K562 (cell line): ENCODE results near the gene INO80E. TPM values are rescaled to one million over a fixed set of nuclear protein-coding genes. Genes with fewer than 3 reads are reported as not detected.

Experiments used
- ELF4 ChIP-seq: fragments of 450-650 bp; formaldehyde crosslinking; IDR thresholded peaks from 2 replicates; pipeline ENCODE4 v1.4.0; 2022; ENCODE audit warnings: missing genetic modification characterization
- FOSL1 ChIP-seq: fragments of 200-800 bp; sonication (Bioruptor generic); conservative IDR thresholded peaks from 2 replicates; pipeline ENCODE4 v1.6.1; 2016; ENCODE audit warnings: missing genetic modification characterization, missing compliant biosample characterization
- MCM5 ChIP-seq: fragments of 450-650 bp; IDR thresholded peaks from 2 replicates; pipeline ENCODE4 v1.6.1; 2016; ENCODE audit warnings: low read depth
- U2AF1 ChIP-seq: fragments of 200-400 bp; formaldehyde crosslinking; optimal IDR thresholded peaks from 2 replicates; pipeline ENCODE3; 2017; ENCODE audit warnings: mild to moderate bottlenecking, low read depth, low read length, moderate library complexity
- ZNF124 ChIP-seq: sonication (generic); formaldehyde crosslinking; IDR thresholded peaks from 2 replicates; pipeline ENCODE4 v1.8.1; 2022; ENCODE audit warnings: missing genetic modification reagents
- ZNF644 ChIP-seq: fragments of 200-800 bp; sonication (Bioruptor generic); IDR thresholded peaks from 2 replicates; pipeline ENCODE4 v1.6.1; 2016; ENCODE audit warnings: low read depth, missing genetic modification characterization, missing compliant biosample characterization
- polyA plus RNA-seq, 8 experiments: library from polyadenylated mRNA; depleted of rRNA in 4 of 8; stranded (reverse) in 5 of 8; unstranded in 3 of 8; fragments of >200 nt; fragmentation: Nextera tagmentation in 2 of 8; fragmentation: Illumina TruSeq in 1 of 8; extraction: Ambion mirVana in 2 of 8; extraction: Trizol in 1 of 8; gene quantifications; 2 replicates each; pipeline versions ENCODE4 v1.2.1 to v1.2.3, GENCODE V29; 2011 to 2014; ENCODE audit warnings: inconsistent platforms in 1 of 8, missing spikeins in 1 of 8
- total RNA-seq, 7 experiments: library from RNA; depleted of rRNA in 6 of 7; stranded (reverse); fragments of >200 nt in 6 of 7; fragmentation: Illumina TruSeq in 2 of 7; extraction: Trizol in 2 of 7; gene quantifications; 2 replicates each; pipeline versions ENCODE4 v1.2.1 to v1.2.3, GENCODE V29; 2011 to 2021; ENCODE audit warnings: low replicate concordance in 1 of 7
- TF ChIP-seq, protein P1 (sequence below): fragments of 200-600 bp; sonication (generic); IDR thresholded peaks from one replicate; pipeline ENCODE4 v1.6.1; 2012; ENCODE audit warnings: mild to moderate bottlenecking, low read depth, low read length, inconsistent platforms
- TF ChIP-seq, protein P2 (sequence below), 3 experiments: IDR thresholded peaks in 2 of 3; conservative IDR thresholded peaks in 1 of 3; 2 replicates each; pipeline ENCODE4 v1.5.1; 2011 to 2012; ENCODE audit warnings: low read length in 3 of 3, mild to moderate bottlenecking in 3 of 3, control low read depth in 2 of 3, improper control_type of control experiment in 1 of 3, inconsistent platforms in 1 of 3, low read depth in 1 of 3, mixed read lengths in 1 of 3, moderate library complexity in 1 of 3; ENCODE audit not compliant: insufficient read depth in 2 of 3
- TF ChIP-seq, protein P3 (sequence below): fragments of 250-450 bp; sonication (Bioruptor Pico); IDR thresholded peaks from 2 replicates; pipeline ENCODE4 v1.4.0; 2020; ENCODE audit warnings: borderline replicate concordance
- TF ChIP-seq, protein P4 (sequence below): sonication (generic); formaldehyde crosslinking; IDR thresholded peaks from 2 replicates; pipeline ENCODE4 v1.8.0; 2022; ENCODE audit warnings: mild to moderate bottlenecking, missing genetic modification reagents

Gene INO80E
- total and polyA plus RNA-seq, 9 of the 15 experiments (the other 6 are each of a cell fraction or from before 2014, with no cell fraction given), result 0.31 to 102 (median 49.3) TPM

DNA sequence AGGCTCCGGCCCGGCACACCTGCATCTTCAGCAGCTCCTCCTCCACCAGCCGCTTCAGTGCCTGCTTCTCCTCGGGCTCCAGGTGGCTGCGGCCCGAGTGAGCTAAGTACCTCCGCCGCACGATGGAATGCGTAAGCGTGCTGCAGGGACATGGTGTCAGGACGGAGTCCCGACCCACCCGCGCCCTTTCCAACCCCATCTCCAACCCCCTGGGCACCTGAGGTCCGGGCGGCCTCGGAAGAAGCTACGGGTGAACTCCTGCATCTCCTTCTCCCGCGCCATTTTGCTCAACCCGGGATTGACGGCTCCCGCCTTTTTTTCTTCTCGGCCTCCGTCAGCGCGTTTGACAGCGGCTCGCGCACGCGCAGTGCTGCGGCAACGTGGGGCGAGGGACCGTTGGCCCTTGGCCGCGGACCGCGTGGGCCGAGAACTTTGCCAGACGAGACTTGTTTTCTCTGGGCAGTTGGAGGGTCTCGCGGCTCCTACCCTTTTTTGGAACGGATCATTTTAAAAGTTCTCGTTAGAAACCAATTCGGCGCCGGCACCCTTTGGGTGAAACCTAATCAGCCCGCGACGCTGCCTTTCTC lies 624 bp upstream of the INO80E start, which contains the start of gene HIRIP3 (continued):
- TF ChIP-seq, protein P1, sequence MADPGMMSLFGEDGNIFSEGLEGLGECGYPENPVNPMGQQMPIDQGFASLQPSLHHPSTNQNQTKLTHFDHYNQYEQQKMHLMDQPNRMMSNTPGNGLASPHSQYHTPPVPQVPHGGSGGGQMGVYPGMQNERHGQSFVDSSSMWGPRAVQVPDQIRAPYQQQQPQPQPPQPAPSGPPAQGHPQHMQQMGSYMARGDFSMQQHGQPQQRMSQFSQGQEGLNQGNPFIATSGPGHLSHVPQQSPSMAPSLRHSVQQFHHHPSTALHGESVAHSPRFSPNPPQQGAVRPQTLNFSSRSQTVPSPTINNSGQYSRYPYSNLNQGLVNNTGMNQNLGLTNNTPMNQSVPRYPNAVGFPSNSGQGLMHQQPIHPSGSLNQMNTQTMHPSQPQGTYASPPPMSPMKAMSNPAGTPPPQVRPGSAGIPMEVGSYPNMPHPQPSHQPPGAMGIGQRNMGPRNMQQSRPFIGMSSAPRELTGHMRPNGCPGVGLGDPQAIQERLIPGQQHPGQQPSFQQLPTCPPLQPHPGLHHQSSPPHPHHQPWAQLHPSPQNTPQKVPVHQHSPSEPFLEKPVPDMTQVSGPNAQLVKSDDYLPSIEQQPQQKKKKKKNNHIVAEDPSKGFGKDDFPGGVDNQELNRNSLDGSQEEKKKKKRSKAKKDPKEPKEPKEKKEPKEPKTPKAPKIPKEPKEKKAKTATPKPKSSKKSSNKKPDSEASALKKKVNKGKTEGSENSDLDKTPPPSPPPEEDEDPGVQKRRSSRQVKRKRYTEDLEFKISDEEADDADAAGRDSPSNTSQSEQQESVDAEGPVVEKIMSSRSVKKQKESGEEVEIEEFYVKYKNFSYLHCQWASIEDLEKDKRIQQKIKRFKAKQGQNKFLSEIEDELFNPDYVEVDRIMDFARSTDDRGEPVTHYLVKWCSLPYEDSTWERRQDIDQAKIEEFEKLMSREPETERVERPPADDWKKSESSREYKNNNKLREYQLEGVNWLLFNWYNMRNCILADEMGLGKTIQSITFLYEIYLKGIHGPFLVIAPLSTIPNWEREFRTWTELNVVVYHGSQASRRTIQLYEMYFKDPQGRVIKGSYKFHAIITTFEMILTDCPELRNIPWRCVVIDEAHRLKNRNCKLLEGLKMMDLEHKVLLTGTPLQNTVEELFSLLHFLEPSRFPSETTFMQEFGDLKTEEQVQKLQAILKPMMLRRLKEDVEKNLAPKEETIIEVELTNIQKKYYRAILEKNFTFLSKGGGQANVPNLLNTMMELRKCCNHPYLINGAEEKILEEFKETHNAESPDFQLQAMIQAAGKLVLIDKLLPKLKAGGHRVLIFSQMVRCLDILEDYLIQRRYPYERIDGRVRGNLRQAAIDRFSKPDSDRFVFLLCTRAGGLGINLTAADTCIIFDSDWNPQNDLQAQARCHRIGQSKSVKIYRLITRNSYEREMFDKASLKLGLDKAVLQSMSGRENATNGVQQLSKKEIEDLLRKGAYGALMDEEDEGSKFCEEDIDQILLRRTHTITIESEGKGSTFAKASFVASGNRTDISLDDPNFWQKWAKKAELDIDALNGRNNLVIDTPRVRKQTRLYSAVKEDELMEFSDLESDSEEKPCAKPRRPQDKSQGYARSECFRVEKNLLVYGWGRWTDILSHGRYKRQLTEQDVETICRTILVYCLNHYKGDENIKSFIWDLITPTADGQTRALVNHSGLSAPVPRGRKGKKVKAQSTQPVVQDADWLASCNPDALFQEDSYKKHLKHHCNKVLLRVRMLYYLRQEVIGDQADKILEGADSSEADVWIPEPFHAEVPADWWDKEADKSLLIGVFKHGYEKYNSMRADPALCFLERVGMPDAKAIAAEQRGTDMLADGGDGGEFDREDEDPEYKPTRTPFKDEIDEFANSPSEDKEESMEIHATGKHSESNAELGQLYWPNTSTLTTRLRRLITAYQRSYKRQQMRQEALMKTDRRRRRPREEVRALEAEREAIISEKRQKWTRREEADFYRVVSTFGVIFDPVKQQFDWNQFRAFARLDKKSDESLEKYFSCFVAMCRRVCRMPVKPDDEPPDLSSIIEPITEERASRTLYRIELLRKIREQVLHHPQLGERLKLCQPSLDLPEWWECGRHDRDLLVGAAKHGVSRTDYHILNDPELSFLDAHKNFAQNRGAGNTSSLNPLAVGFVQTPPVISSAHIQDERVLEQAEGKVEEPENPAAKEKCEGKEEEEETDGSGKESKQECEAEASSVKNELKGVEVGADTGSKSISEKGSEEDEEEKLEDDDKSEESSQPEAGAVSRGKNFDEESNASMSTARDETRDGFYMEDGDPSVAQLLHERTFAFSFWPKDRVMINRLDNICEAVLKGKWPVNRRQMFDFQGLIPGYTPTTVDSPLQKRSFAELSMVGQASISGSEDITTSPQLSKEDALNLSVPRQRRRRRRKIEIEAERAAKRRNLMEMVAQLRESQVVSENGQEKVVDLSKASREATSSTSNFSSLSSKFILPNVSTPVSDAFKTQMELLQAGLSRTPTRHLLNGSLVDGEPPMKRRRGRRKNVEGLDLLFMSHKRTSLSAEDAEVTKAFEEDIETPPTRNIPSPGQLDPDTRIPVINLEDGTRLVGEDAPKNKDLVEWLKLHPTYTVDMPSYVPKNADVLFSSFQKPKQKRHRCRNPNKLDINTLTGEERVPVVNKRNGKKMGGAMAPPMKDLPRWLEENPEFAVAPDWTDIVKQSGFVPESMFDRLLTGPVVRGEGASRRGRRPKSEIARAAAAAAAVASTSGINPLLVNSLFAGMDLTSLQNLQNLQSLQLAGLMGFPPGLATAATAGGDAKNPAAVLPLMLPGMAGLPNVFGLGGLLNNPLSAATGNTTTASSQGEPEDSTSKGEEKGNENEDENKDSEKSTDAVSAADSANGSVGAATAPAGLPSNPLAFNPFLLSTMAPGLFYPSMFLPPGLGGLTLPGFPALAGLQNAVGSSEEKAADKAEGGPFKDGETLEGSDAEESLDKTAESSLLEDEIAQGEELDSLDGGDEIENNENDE, result no peak
- TF ChIP-seq MCM5 (no peak), ZNF644 (peak; percentile 72; the same call in 1 of the 2 replicates), U2AF1 (no peak), ZNF124 (no peak), ELF4 (CRISPR knock-in tag) (no peak), FOSL1 (tag) (no peak; the same call in 1 of the 2 replicates)
- TF ChIP-seq, protein P2, sequence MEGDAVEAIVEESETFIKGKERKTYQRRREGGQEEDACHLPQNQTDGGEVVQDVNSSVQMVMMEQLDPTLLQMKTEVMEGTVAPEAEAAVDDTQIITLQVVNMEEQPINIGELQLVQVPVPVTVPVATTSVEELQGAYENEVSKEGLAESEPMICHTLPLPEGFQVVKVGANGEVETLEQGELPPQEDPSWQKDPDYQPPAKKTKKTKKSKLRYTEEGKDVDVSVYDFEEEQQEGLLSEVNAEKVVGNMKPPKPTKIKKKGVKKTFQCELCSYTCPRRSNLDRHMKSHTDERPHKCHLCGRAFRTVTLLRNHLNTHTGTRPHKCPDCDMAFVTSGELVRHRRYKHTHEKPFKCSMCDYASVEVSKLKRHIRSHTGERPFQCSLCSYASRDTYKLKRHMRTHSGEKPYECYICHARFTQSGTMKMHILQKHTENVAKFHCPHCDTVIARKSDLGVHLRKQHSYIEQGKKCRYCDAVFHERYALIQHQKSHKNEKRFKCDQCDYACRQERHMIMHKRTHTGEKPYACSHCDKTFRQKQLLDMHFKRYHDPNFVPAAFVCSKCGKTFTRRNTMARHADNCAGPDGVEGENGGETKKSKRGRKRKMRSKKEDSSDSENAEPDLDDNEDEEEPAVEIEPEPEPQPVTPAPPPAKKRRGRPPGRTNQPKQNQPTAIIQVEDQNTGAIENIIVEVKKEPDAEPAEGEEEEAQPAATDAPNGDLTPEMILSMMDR (IDR thresholded peaks at IDR 0.05 in 2 of 3, conservative IDR thresholded peaks at IDR 0.05 in 1 of 3; ENCODE audit: insufficient read depth in 2 of 3, low read depth in 1 of 3, low read length in 3 of 3), result 0 out of 6 replicates have a peak, but pooled peaks of 1 of the 3 experiments have one; percentile 0
- TF ChIP-seq, protein P3, sequence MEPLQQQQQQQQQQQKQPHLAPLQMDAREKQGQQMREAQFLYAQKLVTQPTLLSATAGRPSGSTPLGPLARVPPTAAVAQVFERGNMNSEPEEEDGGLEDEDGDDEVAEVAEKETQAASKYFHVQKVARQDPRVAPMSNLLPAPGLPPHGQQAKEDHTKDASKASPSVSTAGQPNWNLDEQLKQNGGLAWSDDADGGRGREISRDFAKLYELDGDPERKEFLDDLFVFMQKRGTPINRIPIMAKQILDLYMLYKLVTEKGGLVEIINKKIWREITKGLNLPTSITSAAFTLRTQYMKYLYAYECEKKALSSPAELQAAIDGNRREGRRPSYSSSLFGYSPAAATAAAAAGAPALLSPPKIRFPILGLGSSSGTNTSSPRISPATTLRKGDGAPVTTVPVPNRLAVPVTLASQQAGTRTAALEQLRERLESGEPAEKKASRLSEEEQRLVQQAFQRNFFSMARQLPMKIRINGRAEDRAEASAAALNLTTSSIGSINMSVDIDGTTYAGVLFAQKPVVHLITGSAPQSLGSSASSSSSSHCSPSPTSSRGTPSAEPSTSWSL (CRISPR knock-in tag), result no peak
- TF ChIP-seq, protein P4, sequence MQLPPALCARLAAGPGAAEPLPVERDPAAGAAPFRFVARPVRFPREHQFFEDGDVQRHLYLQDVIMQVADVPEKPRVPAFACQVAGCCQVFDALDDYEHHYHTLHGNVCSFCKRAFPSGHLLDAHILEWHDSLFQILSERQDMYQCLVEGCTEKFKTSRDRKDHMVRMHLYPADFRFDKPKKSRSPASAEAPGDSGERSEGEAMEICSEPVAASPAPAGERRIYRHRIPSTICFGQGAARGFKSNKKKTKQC (CRISPR knock-in tag), result peak; percentile 58; the same call in 1 of the 2 replicates
